ENCODE measurements around the gene REPIN1. TPM values are rescaled to one million over a fixed set of nuclear protein-coding genes. Genes with fewer than 3 reads are reported as not detected.

Gene REPIN1
- total RNA-seq (25.2 TPM), polyA plus RNA-seq (76.7 TPM)

- Histone ChIP-seq H3K4me1 (ENCODE audit: insufficient read depth) (peaks cover 2% of the 10 kb centered on the region), H3K4me3 (ENCODE audit: low read depth, low read length) (peak within 1 kb of the TSS; percentile 86), H3K36me3 (ENCODE audit: insufficient read depth) (no peaks in the 10 kb centered on the region), H3K27ac (ENCODE audit: low read depth) (peak within 1 kb of the TSS; percentile 92)
- under 1% methylated on average over 85 of the region's 85 CpGs for WGBS
- no peak for DNase-seq (ENCODE audit: extremely low spot score)
These were observed at the start of gene REPIN1 for GRCh38 chr7:150368096-150368883. TSS of gene REPIN1 (plus strand) at chr7:150368822. CDS start at chr7:150369712, 890 bp downstream.

GRCh38 chr7:150321788-150322113, 46.9 kb upstream of the REPIN1 start:
- Histone ChIP-seq H3K4me1 (ENCODE audit: insufficient read depth) (no peaks in the 10 kb centered on the region), H3K27ac (ENCODE audit: low read depth) (no peak overlapping the region), H3K4me3 (ENCODE audit: low read depth, low read length) (no peak overlapping the region), H3K36me3 (ENCODE audit: insufficient read depth) (no peaks in the 10 kb centered on the region)
- WGBS, result 95% methylated on average over 3 of the region's 3 CpGs
- no peak for DNase-seq (ENCODE audit: extremely low spot score)

- H3K4me3 ChIP-seq (ENCODE audit: low read depth, low read length), result peak overlapping the region; percentile 78
- H3K27ac ChIP-seq (ENCODE audit: low read depth), result peak overlapping the region; percentile 83
- H3K4me1 ChIP-seq (ENCODE audit: insufficient read depth), result no peaks in the 10 kb centered on the region
- no peaks in the 10 kb centered on the region for H3K36me3 ChIP-seq (ENCODE audit: insufficient read depth)
- DNase-seq (ENCODE audit: extremely low spot score), result no peak
- WGBS, result 78% methylated on average over 4 of the region's 4 CpGs
These were observed 46.3 kb upstream of the REPIN1 start for GRCh38 chr7:150322114-150322832.

GRCh38 chr7:150322833-150323681, 45.6 kb upstream of the REPIN1 start, which contains the start of the genes ACTR3C and LRRC61:
TSS of gene ACTR3C (minus strand) at chr7:150323545. CDS start at chr7:150295296, 28,249 bp downstream.
TSS of gene LRRC61 (plus strand) at chr7:150323355. CDS start at chr7:150336862, 13,507 bp downstream.
- Histone ChIP-seq H3K27ac (ENCODE audit: low read depth) (peak within 1 kb of the TSS; percentile 83), H3K36me3 (ENCODE audit: insufficient read depth) (no peaks in the 10 kb centered on the region), H3K4me1 (ENCODE audit: insufficient read depth) (no peaks in the 10 kb centered on the region), H3K4me3 (ENCODE audit: low read depth, low read length) (peak within 1 kb of the TSS; percentile 78)
- WGBS, result 7% methylated on average over 82 of the region's 82 CpGs
- DNase-seq (ENCODE audit: extremely low spot score), result no peak

- H3K27ac ChIP-seq (ENCODE audit: low read depth), result peak overlapping the region; percentile 83
- DNase-seq (ENCODE audit: extremely low spot score), result no peak
- H3K4me1 ChIP-seq (ENCODE audit: insufficient read depth), result no peaks in the 10 kb centered on the region
- peak overlapping the region; percentile 78 for H3K4me3 ChIP-seq (ENCODE audit: low read depth, low read length)
- WGBS, result 21% methylated on average over 16 of the region's 16 CpGs
- no peaks in the 10 kb centered on the region for H3K36me3 ChIP-seq (ENCODE audit: insufficient read depth)
These were observed 44.8 kb upstream of the REPIN1 start for GRCh38 chr7:150323682-150324372.

GRCh38 chr7:150324373-150324961, 44.2 kb upstream of the REPIN1 start:
- no peak overlapping the region for H3K27ac ChIP-seq (ENCODE audit: low read depth)
- no peak for DNase-seq (ENCODE audit: extremely low spot score)
- no peaks in the 10 kb centered on the region for H3K4me1 ChIP-seq (ENCODE audit: insufficient read depth)
- 67% methylated on average over 12 of the region's 12 CpGs for WGBS
- H3K4me3 ChIP-seq (ENCODE audit: low read depth, low read length), result no peak overlapping the region
- no peaks in the 10 kb centered on the region for H3K36me3 ChIP-seq (ENCODE audit: insufficient read depth)

GRCh38 chr7:150325110-150325611, 43.5 kb upstream of the REPIN1 start:
- Histone ChIP-seq H3K4me1 (ENCODE audit: insufficient read depth) (no peaks in the 10 kb centered on the region), H3K4me3 (ENCODE audit: low read depth, low read length) (no peak overlapping the region), H3K36me3 (ENCODE audit: insufficient read depth) (no peaks in the 10 kb centered on the region), H3K27ac (ENCODE audit: low read depth) (no peak overlapping the region)
- 91% methylated on average over 10 of the region's 10 CpGs for WGBS
- DNase-seq (ENCODE audit: extremely low spot score), result no peak

- Histone ChIP-seq H3K4me1 (ENCODE audit: insufficient read depth) (no peaks in the 10 kb centered on the region), H3K4me3 (ENCODE audit: low read depth, low read length) (no peak overlapping the region), H3K36me3 (ENCODE audit: insufficient read depth) (no peaks in the 10 kb centered on the region), H3K27ac (ENCODE audit: low read depth) (no peak overlapping the region)
- 96% methylated on average over 6 of the region's 6 CpGs for WGBS
- DNase-seq (ENCODE audit: extremely low spot score), result no peak
These were observed 42.7 kb upstream of the REPIN1 start for GRCh38 chr7:150325901-150326300.

- no peak overlapping the region for H3K27ac ChIP-seq (ENCODE audit: low read depth)
- H3K4me3 ChIP-seq (ENCODE audit: low read depth, low read length), result no peak overlapping the region
- WGBS, result 89% methylated on average over 4 of the region's 4 CpGs
- H3K4me1 ChIP-seq (ENCODE audit: insufficient read depth), result no peaks in the 10 kb centered on the region
- no peaks in the 10 kb centered on the region for H3K36me3 ChIP-seq (ENCODE audit: insufficient read depth)
- DNase-seq (ENCODE audit: extremely low spot score), result no peak
These were observed 41.9 kb upstream of the REPIN1 start for GRCh38 chr7:150326657-150327268.

- H3K36me3 ChIP-seq (ENCODE audit: insufficient read depth), result no peaks in the 10 kb centered on the region
- no peaks in the 10 kb centered on the region for H3K4me1 ChIP-seq (ENCODE audit: insufficient read depth)
- no peak overlapping the region for H3K27ac ChIP-seq (ENCODE audit: low read depth)
- WGBS, result 99% methylated on average over 3 of the region's 3 CpGs
- no peak overlapping the region for H3K4me3 ChIP-seq (ENCODE audit: low read depth, low read length)
- DNase-seq (ENCODE audit: extremely low spot score), result no peak
These were observed 41.3 kb upstream of the REPIN1 start for GRCh38 chr7:150327308-150327707.

- Histone ChIP-seq H3K36me3 (ENCODE audit: insufficient read depth) (no peaks in the 10 kb centered on the region), H3K4me1 (ENCODE audit: insufficient read depth) (no peaks in the 10 kb centered on the region), H3K27ac (ENCODE audit: low read depth) (no peak overlapping the region), H3K4me3 (ENCODE audit: low read depth, low read length) (no peak overlapping the region)
- 78% methylated on average over 22 of the region's 22 CpGs for WGBS
- no peak for DNase-seq (ENCODE audit: extremely low spot score)
These were observed 39.1 kb upstream of the REPIN1 start for GRCh38 chr7:150329331-150330120.

Measured in urinary bladder (tissue), 4 donors.